Hematopoietic multipotent progenitor cell (in vitro differentiated cells): ENCODE measurements around the gene BBLN. TPM values are rescaled to one million over a fixed set of nuclear protein-coding genes. Genes with fewer than 3 reads are reported as not detected.

Source experiments
- DNase-seq, 3 donors: peaks; one replicate each; pipeline ENCODE4 v3.0.0-alpha.2; 2011 to 2015; ENCODE audit warnings: low read depth in 2 of 3, low spot score in 2 of 3
- total RNA-seq: library from RNA; depleted of rRNA; stranded (reverse); fragments of >200 nt; gene quantifications from one replicate; pipeline ENCODE4 v1.2.3, GENCODE V29; 2012

The BBLN gene
- total RNA-seq, 1 donor = 109 TPM

- no peak for DNase-seq
Measured at GRCh38 chr9:128206916-128207910, 47.1 kb downstream of the BBLN start.

DNA sequence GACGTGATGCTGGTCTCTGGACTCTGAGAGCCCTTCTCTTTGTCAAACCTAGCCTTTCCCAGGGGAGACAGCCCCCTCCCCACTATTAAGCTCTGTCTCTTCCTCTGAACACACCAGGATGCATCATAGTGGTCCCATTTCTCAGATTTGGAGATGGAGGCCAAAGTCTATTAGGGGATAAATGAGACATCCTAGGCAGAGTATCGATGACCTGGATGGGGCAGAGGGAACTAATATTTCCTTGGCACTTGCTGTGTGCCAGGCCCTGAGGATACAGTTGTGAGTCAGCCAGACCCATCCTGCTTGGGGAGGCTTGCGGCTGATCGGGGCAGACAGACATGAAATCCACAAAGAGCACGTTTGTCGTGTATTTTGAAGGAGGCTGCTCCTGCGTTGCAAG, 48.3 kb downstream of the BBLN start:
- DNase-seq = no peak

DNA sequence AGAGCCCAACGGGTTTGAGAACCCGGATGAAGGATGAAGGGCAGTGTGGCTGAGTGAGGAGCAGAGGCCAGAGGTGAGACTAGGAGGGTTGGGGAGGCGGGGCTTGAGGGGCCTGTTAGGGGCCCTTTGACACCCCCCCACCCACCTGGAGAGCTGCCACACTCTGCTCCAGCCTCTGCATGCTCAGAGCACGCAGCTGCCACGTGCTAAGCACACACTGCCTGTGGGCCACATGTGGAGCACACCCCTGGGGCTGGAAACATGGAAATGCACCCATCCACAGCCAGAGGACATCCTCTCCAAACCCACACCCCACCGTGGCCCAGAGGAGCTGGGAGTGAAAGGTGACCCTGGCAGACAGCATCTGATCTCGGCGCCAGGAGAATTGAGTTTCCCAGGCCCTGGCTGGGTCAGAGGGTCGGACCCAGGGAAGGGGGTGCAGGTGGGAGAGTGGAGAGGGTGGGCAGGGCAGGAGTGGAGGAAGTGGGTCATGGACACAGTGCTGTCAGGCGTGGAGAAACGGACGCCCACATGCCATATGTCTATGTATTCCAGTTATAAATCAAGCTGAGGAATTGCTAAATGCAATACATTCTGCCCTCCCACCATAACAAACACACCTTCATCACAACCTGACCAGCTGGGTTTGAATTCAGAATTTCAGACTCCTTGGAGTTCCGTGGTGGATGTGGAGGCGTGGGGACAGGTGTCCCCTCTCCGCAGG, 49.0 kb downstream of the BBLN start:
- DNase-seq = no peak

DNA sequence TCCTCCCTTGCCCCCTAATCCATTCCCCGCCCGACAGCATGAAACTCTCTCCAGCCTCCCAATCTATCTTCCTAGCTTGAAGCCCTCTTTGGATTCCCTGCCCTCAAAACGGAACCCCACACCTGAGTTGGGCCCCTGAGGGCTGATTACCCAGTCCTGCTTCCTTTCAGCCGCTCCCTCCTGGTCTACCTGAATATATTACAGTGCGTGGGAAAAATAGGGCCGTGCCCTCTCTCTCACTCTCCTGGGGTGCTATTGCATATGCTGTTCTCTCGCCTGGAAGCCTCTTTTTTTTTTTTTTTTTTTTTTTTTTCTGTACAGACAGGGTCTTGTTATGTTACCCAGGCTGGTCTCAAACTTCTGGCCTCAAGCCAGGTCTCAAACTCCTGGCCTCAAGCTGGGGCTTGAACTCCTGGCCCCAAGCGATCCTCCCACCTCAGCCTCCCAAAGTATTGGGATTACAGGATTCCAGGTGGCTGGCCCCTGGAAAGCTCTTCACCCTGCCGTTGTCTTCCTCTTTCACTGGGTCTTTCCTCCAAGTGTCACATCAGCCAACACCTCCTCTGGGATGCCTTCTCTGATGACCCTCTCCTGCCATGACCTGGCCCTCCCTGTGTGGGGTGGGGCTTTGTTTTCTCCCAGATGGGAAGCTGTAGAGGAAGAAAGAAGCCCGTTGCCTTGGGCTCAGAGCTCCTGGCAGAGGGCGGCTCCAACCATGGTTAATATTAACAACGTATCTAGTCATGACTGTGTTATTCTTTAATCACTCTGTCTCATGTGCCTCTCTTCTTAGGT, 51.3 kb downstream of the BBLN start:
- DNase-seq = no peak

GRCh38 chr9:128211981-128212281, 51.9 kb downstream of the BBLN start:
- no peak for DNase-seq

Other genes with a start within 250 kb of the BBLN start
- 70.3 TPM for gene ST6GALNAC4, start 243.2 kb upstream of the BBLN start, total RNA-seq
- gene PIP5KL1, start 229.5 kb upstream of the BBLN start, total RNA-seq = 0.27 TPM
- gene DPM2, start 222.4 kb upstream of the BBLN start, total RNA-seq = 17.2 TPM
- gene EEIG1, start 179.3 kb upstream of the BBLN start, total RNA-seq = 3.8 TPM
- gene NAIF1, start 92.9 kb upstream of the BBLN start, total RNA-seq = 14.0 TPM
- gene SLC25A25, start 92.0 kb upstream of the BBLN start, total RNA-seq = 14.8 TPM
- 54.4 TPM for gene PTGES2, start 32.5 kb upstream of the BBLN start, total RNA-seq
- 2.2 TPM for gene LCN2, start 10.8 kb upstream of the BBLN start, total RNA-seq
- gene CIZ1, start 31.3 kb downstream of the BBLN start, total RNA-seq = 75.7 TPM
- gene DNM1, start 43.1 kb downstream of the BBLN start, total RNA-seq = 11.0 TPM
- 29.4 TPM for gene GOLGA2, start 115.7 kb downstream of the BBLN start, total RNA-seq
- 14.8 TPM for gene SWI5, start 116.0 kb downstream of the BBLN start, total RNA-seq
- 24.2 TPM for gene TRUB2, start 162.2 kb downstream of the BBLN start, total RNA-seq
- 61.9 TPM for gene COQ4, start 162.6 kb downstream of the BBLN start, total RNA-seq
- gene SLC27A4, start 180.3 kb downstream of the BBLN start, total RNA-seq = 23.2 TPM
- gene URM1, start 211.1 kb downstream of the BBLN start, total RNA-seq = 28.5 TPM